HG02870 (cell line): ENCODE results near the gene DPH6.
"Not testable (repeated sequence)": the region's sequence is repeated elsewhere in the genome, so short reads cannot be mapped to it uniquely, and the experiment has no call there.

Experiments used
- ATAC-seq: cut with Tn5 transposase; IDR thresholded peaks from one replicate; pipeline ENCODE4 v1.9.1; 2021; ENCODE audit warnings: mild to moderate bottlenecking, moderate library complexity; ENCODE audit not compliant: unreplicated experiment

The DPH6 gene

DNA sequence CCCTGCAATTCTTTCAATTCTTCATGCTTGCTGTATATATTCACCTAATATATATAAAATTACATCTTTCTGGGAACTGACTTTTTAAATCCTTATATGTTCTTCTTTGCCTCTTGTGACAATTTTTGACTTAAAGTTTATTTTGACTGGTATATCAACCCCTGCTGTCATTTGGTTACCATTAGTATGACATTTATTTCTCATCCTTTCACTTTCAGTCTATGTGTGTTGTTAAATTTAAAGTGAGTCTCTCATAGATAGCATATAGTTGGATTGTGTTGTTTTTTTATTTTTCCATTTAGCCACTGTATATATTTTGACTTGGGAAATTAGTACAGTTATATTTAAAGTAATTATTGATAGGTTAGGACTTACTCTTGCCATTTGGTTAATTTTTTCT lies 194.9 kb downstream of the DPH6 start:
- no peak for ATAC-seq

- ATAC-seq, result no peak
Observed at GRCh38 chr15:35349916-35350315, 196.0 kb downstream of the DPH6 start.

DNA sequence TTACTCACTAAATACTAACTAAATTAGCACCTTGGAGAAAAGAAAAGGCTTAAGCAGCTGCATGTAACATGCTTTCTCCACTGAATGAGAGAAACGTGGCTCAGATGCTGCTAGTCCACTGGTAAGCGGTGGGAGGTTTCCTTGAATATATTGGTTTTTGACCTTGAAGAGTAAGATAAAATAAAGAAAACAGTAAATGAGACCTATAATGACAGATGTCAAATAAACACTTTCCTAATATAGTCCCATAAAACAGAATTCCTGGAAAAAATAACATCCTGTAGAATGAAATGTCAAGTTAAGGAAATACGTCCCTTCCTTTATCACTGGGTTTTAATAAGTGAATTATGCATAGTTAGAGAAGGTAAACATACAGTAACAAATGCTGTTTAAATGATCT lies 215.0 kb downstream of the DPH6 start:
- ATAC-seq, result no peak

GRCh38 chr15:35330048-35330695 lies 215.8 kb downstream of the DPH6 start:
- no peak for ATAC-seq

DNA sequence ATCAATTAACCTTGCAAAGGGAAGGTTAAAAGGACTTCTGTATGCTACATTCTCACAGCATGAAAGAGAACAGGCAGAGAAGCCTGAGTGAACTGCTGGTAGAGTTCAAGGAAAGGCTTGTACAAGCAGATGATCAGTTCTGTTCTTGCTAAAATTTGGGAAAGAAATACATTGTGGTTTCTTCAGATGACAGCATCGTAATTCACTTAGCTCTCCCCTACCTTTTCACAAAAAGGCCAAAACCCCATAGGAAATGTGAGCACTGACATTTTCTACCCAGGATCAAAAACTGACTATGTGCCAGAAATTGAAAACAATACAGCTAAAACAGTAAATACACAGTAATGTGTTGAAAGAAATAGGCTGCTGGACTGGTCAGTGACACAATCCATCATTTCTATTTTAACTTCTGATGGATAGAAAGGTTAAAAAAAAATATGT lies 216.4 kb downstream of the DPH6 start:
- ATAC-seq, result no peak

- not testable (repeated sequence) for ATAC-seq
Observed at GRCh38 chr15:35328836-35329235, 217.1 kb downstream of the DPH6 start.

DNA sequence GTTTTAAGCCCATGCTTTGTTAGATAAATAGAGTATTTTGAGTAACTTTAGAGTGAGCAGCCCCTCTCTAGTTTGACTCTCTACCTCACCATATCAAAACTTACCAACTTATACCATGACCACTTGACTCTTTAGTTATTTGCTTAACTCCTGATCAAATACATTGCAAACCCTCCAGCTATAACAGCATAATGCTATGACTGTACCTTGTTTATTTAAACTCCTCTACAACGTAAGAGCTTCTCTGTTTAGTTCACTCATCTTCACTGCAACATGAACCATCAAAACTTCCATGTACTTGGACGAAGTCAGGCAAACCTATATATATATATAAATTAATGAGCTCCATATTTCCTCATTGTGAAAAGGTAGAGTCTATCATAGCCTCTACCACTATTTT lies 218.2 kb downstream of the DPH6 start:
- ATAC-seq, result no peak

- no peak for ATAC-seq
Observed at GRCh38 chr15:35325374-35325941, 220.5 kb downstream of the DPH6 start.

DNA sequence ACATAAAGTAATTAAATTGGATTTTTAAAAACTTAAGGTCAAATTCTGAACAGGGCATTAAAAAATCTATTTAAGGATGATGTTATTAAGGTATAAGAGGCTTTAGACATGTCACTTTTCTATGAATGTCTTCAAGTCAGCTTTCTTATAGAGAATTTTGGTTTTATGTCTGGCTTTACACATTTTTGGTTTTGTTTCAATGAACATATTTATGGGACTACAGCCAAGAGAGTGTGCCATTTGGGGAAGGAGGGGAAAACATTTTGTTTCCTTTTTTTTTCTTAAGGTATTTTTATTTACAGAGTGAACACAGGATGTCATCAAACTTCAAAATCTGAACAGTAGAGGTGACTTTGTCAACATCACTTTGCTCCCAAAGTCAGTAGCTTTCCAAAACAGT lies 222.8 kb downstream of the DPH6 start:
- ATAC-seq, result no peak

DNA sequence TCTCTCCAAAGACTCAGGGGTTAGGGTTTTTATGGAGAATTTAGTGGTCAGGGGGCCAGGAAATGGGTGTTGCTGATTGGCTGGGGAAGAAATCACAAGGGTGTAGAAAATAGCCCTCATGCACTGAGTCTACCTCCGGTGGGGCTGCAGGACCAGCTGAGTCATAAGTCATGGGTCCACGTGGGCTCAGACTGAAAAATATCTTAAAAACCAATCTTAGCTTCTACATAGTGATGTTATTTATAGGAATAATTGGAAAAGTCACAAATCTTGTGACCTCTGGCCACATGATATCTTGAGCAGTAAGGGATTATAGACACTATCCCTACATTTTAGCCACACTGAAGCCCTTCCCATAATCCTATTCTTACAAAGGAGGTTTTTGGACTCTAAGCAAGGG lies 224.0 kb downstream of the DPH6 start:
- ATAC-seq, result no peak

DNA sequence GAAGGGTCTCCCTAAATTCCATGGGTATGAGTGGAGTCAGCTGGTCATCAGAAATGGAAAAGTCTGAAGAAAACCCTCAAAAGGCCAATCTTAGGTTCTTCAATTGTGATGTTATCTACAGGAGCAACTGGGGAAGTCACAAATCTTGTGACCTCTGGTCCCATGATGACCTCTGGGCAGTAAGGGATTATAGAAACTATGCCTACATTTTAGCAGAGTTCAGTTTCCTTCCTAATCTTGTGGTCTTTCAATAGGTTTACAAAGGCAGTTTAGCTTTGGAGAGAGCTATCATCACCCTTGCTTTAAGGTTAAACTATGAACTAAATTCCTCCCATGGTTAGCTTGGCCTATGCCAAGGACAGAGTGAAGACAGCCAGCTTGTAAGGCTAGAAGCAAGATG lies 225.1 kb downstream of the DPH6 start:
- no peak for ATAC-seq
